GM10266 (cell line): ENCODE measurements around the gene STRN.

Experiments
- DNase-seq: peaks from one replicate; pipeline ENCODE4 v3.0.0; 2012; ENCODE audit errors: extremely low spot score
- CTCF ChIP-seq: IDR thresholded peaks from 2 replicates; pipeline ENCODE4 v1.5.1; 2012; ENCODE audit warnings: mild to moderate bottlenecking, low read depth; ENCODE audit not compliant: control insufficient read depth, insufficient read depth; ENCODE audit errors: missing control alignments

STRN gene

GRCh38 chr2:36798724-36799123, 167.6 kb downstream of the STRN start:
- no peak for TF ChIP-seq CTCF
- no peak for DNase-seq

DNA sequence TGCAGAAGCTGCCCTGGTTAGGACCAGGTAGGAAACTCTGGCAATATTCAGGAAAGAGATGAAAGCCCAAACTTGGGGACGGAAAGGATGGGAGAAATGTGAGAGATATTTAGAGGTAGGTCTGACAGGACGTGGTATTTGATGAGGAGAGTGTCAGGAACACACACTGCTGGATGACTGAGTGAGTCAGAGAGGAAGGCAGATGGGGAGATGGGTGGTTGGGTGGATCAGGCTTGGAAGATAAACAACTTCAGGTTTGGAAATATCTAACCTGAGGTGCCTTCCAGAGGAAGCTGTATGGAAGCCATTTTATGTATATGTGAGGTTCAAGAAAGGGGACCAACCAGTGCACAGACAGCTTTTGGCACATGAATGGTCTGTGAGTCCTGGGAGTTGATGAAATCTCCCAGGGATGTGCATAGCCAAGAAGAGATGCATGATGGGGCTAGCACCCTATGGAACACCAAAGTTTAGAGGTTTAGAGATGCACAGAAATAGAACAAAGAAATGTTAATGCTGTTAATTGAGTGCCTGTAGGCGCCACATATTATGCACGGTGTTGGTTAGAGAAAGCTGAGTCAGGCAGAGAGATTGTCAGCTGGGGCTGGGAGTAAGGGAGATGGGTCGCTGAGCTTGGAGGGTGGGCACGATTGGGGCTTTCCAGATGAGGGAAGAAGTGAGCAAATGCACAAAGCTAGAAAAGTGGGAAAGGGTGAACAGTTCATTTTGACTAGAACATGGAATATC, 168.8 kb downstream of the STRN start:
- no peak for TF ChIP-seq CTCF
- DNase-seq, result no peak
